ENCODE results near the gene AGXT.

The AGXT gene

DNA sequence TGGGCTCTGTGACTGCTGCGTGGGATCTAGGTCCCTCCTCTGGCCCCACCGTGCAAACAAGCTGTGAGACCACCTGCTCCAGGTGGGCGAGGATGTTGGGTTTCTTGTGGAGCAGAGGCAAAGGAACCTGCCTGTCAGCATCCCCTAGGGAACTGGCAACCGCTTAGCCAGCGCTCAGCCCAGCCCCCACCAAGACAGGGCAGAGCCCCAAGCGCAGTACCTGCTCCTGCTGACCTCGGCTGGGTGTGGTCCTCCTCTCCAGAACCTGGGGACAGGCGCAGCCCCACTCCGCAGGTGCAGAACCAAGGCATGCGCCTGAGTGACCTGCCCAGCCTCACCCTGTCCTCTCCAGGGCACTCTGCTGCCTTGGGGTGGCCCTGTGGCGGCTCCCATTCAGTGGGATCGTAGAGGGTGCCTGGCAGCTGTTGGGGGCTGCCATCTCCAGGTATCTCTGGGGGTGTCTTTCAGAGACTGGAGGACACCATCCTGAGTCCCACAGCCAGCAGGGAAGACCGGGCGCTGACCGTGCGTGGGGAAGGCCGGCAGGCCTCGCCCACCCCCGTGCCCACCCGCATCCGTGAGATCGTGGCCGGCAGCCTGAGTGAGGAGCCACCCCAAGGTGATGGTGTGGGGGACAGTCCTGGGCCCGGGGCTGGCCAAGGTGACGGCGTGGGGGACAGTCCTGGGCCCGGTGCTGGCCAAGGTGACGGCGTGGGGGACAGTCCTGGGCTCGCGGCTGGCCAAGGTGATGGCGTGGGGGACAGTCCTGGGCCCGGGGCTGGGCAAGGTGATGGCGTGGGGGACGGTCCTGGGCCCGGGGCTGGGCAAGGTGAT lies 49.9 kb downstream of the AGXT start:
- DNase-seq (ENCODE audit: low read depth in 2 of 2) = no peak
- TF ChIP-seq, protein P1, sequence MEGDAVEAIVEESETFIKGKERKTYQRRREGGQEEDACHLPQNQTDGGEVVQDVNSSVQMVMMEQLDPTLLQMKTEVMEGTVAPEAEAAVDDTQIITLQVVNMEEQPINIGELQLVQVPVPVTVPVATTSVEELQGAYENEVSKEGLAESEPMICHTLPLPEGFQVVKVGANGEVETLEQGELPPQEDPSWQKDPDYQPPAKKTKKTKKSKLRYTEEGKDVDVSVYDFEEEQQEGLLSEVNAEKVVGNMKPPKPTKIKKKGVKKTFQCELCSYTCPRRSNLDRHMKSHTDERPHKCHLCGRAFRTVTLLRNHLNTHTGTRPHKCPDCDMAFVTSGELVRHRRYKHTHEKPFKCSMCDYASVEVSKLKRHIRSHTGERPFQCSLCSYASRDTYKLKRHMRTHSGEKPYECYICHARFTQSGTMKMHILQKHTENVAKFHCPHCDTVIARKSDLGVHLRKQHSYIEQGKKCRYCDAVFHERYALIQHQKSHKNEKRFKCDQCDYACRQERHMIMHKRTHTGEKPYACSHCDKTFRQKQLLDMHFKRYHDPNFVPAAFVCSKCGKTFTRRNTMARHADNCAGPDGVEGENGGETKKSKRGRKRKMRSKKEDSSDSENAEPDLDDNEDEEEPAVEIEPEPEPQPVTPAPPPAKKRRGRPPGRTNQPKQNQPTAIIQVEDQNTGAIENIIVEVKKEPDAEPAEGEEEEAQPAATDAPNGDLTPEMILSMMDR (IDR thresholded peaks at IDR 0.05; ENCODE audit: low read depth, low read length) = no peak
- H3K4me3 ChIP-seq (replicated peaks in 1 of 2; ENCODE audit: low read depth in 2 of 2, low read length in 2 of 2) = no peak overlapping the region

GRCh38 chr2:240919161-240919781 lies 50.6 kb downstream of the AGXT start:
- no peak for DNase-seq (ENCODE audit: low read depth in 2 of 2)
- no peak overlapping the region for H3K4me3 ChIP-seq (replicated peaks in 1 of 2; ENCODE audit: low read depth in 2 of 2, low read length in 2 of 2)
- TF ChIP-seq, protein P1 (IDR thresholded peaks at IDR 0.05; ENCODE audit: low read depth, low read length) = no peak

- H3K4me3 ChIP-seq (replicated peaks in 1 of 2; ENCODE audit: low read depth in 2 of 2, low read length in 2 of 2) = no peak overlapping the region
- TF ChIP-seq, protein P1 (IDR thresholded peaks at IDR 0.05; ENCODE audit: low read depth, low read length) = no peak
- no peak for DNase-seq (ENCODE audit: low read depth in 2 of 2)
These were observed 51.5 kb downstream of the AGXT start for GRCh38 chr2:240919786-240920782.

GRCh38 chr2:240920783-240921231 lies 52.2 kb downstream of the AGXT start:
- no peak for DNase-seq (ENCODE audit: low read depth in 2 of 2)
- no peak overlapping the region for H3K4me3 ChIP-seq (replicated peaks in 1 of 2; ENCODE audit: low read depth in 2 of 2, low read length in 2 of 2)
- TF ChIP-seq, protein P1 (IDR thresholded peaks at IDR 0.05; ENCODE audit: low read depth, low read length) = no peak

DNA sequence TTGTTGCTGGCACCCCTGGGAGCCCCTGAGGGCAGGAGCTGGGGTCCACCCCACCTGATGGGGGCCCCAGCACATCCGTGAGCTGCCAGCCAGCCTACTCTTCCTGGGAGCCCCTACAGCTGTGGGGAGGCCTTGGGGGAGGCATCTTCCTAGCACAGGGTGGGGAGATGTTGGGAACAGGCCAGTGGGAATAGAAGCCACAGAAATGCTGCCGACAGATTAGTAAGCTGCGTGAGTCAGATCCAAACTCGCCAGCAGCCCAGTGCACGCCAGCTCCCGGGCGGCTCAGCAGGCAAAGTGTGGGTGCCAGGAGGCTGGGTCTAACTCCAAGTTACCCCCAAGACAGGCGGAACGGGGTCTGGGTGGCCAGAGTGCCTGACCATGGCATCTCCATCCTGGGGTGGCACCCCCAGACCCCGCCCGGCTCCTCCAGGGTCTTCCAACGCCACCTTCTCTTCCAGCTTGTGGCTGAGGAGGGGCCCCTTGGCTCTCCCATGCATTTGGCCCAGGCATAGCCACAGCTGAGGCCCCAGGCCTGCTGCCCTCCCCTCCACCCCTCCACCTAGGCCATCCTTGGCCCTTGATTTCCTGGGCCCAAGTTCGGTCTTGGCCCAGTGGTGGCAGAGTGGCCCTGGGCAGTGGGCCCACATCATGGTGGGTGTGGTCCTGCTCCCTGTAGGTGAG lies 52.8 kb downstream of the AGXT start:
- DNase-seq (ENCODE audit: low read depth in 2 of 2) = peak; percentile 94 to 95
- H3K4me3 ChIP-seq (replicated peaks in 1 of 2; ENCODE audit: low read depth in 2 of 2, low read length in 2 of 2) = no peak overlapping the region
- TF ChIP-seq, protein P1 (IDR thresholded peaks at IDR 0.05; ENCODE audit: low read depth, low read length) = no peak

GRCh38 chr2:240921995-240922244 lies 53.3 kb downstream of the AGXT start:
- no peak for DNase-seq (ENCODE audit: low read depth in 2 of 2)
- TF ChIP-seq, protein P1 (IDR thresholded peaks at IDR 0.05; ENCODE audit: low read depth, low read length) = no peak
- H3K4me3 ChIP-seq (replicated peaks in 1 of 2; ENCODE audit: low read depth in 2 of 2, low read length in 2 of 2) = no peak overlapping the region
